Measurements from ENCODE around the gene GP2.

DNA sequence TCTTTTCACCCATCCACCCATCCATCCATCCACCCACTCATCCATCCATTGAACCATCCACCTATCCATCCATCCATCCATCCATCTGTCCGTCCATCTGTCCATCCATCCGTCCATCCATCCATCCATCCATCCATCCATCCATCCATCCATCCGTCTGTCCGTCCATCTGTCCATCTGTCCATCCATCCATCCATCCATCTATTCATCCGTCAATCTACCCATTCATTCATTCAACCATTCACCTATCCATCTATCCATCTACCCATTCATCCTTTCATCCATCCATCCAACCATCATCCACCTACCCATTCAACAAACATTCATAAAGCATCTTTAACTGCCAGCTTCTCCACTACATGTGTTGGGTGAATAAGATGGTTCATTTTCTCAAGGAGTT lies 28.9 kb downstream of the GP2 start:
- TF ChIP-seq, protein P1, sequence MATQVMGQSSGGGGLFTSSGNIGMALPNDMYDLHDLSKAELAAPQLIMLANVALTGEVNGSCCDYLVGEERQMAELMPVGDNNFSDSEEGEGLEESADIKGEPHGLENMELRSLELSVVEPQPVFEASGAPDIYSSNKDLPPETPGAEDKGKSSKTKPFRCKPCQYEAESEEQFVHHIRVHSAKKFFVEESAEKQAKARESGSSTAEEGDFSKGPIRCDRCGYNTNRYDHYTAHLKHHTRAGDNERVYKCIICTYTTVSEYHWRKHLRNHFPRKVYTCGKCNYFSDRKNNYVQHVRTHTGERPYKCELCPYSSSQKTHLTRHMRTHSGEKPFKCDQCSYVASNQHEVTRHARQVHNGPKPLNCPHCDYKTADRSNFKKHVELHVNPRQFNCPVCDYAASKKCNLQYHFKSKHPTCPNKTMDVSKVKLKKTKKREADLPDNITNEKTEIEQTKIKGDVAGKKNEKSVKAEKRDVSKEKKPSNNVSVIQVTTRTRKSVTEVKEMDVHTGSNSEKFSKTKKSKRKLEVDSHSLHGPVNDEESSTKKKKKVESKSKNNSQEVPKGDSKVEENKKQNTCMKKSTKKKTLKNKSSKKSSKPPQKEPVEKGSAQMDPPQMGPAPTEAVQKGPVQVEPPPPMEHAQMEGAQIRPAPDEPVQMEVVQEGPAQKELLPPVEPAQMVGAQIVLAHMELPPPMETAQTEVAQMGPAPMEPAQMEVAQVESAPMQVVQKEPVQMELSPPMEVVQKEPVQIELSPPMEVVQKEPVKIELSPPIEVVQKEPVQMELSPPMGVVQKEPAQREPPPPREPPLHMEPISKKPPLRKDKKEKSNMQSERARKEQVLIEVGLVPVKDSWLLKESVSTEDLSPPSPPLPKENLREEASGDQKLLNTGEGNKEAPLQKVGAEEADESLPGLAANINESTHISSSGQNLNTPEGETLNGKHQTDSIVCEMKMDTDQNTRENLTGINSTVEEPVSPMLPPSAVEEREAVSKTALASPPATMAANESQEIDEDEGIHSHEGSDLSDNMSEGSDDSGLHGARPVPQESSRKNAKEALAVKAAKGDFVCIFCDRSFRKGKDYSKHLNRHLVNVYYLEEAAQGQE (IDR thresholded peaks at IDR 0.05; ENCODE audit: low read depth, low read length), result no peak
- TF ChIP-seq, protein P2, sequence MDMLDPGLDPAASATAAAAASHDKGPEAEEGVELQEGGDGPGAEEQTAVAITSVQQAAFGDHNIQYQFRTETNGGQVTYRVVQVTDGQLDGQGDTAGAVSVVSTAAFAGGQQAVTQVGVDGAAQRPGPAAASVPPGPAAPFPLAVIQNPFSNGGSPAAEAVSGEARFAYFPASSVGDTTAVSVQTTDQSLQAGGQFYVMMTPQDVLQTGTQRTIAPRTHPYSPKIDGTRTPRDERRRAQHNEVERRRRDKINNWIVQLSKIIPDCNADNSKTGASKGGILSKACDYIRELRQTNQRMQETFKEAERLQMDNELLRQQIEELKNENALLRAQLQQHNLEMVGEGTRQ (IDR thresholded peaks at IDR 0.05; ENCODE audit: borderline replicate concordance, low read depth, low read length), result no peak
- TF ChIP-seq CHD2 (IDR thresholded peaks at IDR 0.05; ENCODE audit: low read length, partially characterized antibody), result no peak
- no peak for TF ChIP-seq CTCF (IDR thresholded peaks at IDR 0.05)
- no peak for TF ChIP-seq TAF1 (IDR thresholded peaks at IDR 0.05; ENCODE audit: borderline replicate concordance, low read depth, low read length)
- no peak for TF ChIP-seq RAD21 (IDR thresholded peaks at IDR 0.05; ENCODE audit: low read length)
- TF ChIP-seq NFIC (IDR thresholded peaks at IDR 0.05; ENCODE audit: borderline replicate concordance), result no peak
- no peak for TF ChIP-seq USF1 (IDR thresholded peaks at IDR 0.05; ENCODE audit: borderline replicate concordance, low read depth)
- TF ChIP-seq SIN3A (IDR thresholded peaks at IDR 0.05; ENCODE audit: borderline replicate concordance, low read depth, low read length), result no peak

Data from SK-N-SH (cell line).